Smooth muscle cell (in vitro differentiated cells): ENCODE results near the gene ULK1. TPM values are rescaled to one million over a fixed set of nuclear protein-coding genes. Genes with fewer than 3 reads are reported as not detected.
A peak's percentile ranks its signal among the peaks of the same experiment; 100 is the strongest.

Experiments used
- DNase-seq: peaks from one replicate; lab custom pipeline; 2025; ENCODE audit not compliant: unreplicated experiment; lab: John Stamatoyannopoulos, UW
- H2AFZ ChIP-seq: fragments of 200-600 bp; sonication (generic); 2 replicates; pipeline ENCODE4 v1.6.0; 2016; ENCODE audit warnings: antibody characterized with exemption, low read depth, mild to moderate bottlenecking
- H3F3A ChIP-seq: fragments of 200-600 bp; sonication (generic); 2 replicates; pipeline ENCODE4 v1.6.0; 2017; ENCODE audit warnings: antibody characterized with exemption, low read depth
- H3K27ac ChIP-seq: fragments of 200-600 bp; sonication (generic); 2 replicates; pipeline ENCODE4 v1.5.1; 2016; ENCODE audit warnings: low read depth, mild to moderate bottlenecking
- H3K27me3 ChIP-seq: fragments of 200-600 bp; sonication (generic); 2 replicates; pipeline ENCODE4 v1.6.1; 2016; ENCODE audit warnings: low read depth, mild to moderate bottlenecking
- H3K36me3 ChIP-seq: fragments of 200-600 bp; sonication (generic); 2 replicates; pipeline ENCODE4 v1.5.1; 2016; ENCODE audit warnings: low read depth
- H3K4me1 ChIP-seq: fragments of 200-600 bp; sonication (generic); 2 replicates; pipeline ENCODE4 v1.5.1; 2016; ENCODE audit warnings: low read depth
- H3K4me2 ChIP-seq: fragments of 200-600 bp; sonication (generic); 2 replicates; pipeline ENCODE4 v1.6.0; 2016; ENCODE audit warnings: mild to moderate bottlenecking
- H3K4me3 ChIP-seq: fragments of 200-600 bp; sonication (generic); 2 replicates; pipeline ENCODE4 v1.5.1; 2016; ENCODE audit warnings: mild to moderate bottlenecking
- H3K79me2 ChIP-seq: fragments of 200-600 bp; sonication (generic); 2 replicates; pipeline ENCODE4 v1.6.0; 2016; ENCODE audit warnings: low read depth, mild to moderate bottlenecking
- H3K9ac ChIP-seq: fragments of 200-600 bp; sonication (generic); 2 replicates; pipeline ENCODE4 v1.6.0; 2016; ENCODE audit warnings: low read depth
- H3K9me3 ChIP-seq: fragments of 200-600 bp; sonication (generic); replicated peaks from 2 replicates; pipeline ENCODE4 v1.5.1; 2016; ENCODE audit warnings: low read depth
- H4K20me1 ChIP-seq: fragments of 200-600 bp; sonication (generic); 2 replicates; pipeline ENCODE4 v1.6.0; 2016; ENCODE audit warnings: low read depth
- WGBS: methylation state at CpG from one replicate; pipeline ENCODE4 v1.1.7; 2016; ENCODE audit warnings: low lambda C conversion rate; 5-methylcytosine and 5-hydroxymethylcytosine counted together
- polyA plus RNA-seq: library from polyadenylated mRNA; unstranded; fragments of >200 nt; fragmentation: Nextera tagmentation; extraction: Ambion mirVana; gene quantifications from 2 replicates; pipeline ENCODE4 v1.2.1, GENCODE V29; 2016
- total RNA-seq: library from RNA; depleted of rRNA; stranded (reverse); fragments of >200 nt; gene quantifications from 2 replicates; pipeline ENCODE4 v1.2.3, GENCODE V29; 2014
- TF ChIP-seq, protein P1 (sequence below): fragments of 200-600 bp; sonication (generic); IDR thresholded peaks from 2 replicates; pipeline ENCODE4 v1.5.1; 2017; ENCODE audit warnings: borderline replicate concordance, mild to moderate bottlenecking, antibody characterized with exemption; ENCODE audit not compliant: insufficient read depth, poor library complexity, severe bottlenecking

Gene ULK1
- total and polyA plus RNA-seq, 2 experiments from 2014 or later = 8.5 to 10.5 TPM

DNA sequence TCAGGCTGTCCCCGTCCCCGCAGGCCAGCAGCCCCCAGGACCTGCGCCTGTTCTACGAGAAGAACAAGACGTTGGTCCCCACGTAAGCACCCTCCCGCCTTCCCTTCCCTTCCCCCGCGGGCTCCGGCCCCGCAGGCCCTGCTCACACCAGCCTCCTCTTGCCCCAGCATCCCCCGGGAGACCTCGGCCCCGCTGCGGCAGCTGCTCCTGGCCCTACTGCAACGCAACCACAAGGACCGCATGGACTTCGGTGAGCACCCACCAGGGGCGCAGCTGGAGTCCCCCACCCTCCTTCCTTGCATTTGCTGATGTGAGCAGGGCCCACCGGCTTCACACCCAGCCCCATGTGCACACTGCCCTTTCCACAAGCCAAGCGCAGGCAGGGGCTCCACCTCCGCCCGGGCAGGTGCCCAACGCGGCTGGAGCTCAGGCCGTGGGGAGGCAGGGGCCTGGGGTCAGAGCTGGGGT, 15.4 kb downstream of the ULK1 start:
- Histone ChIP-seq H3K4me3 (no peak overlapping the region), H3K4me2 (no peak overlapping the region), H3F3A (no peaks in the 10 kb centered on the region), H3K79me2 (peaks cover 3% of the 10 kb centered on the region), H3K9me3 (no peaks in the 10 kb centered on the region), H3K27ac (no peak overlapping the region), H4K20me1 (peaks cover 41% of the 10 kb centered on the region), H3K27me3 (no peaks in the 10 kb centered on the region), H2AFZ (no peak overlapping the region), H3K9ac (no peak overlapping the region), H3K4me1 (no peaks in the 10 kb centered on the region), H3K36me3 (no peaks in the 10 kb centered on the region)
- TF ChIP-seq, protein P1, sequence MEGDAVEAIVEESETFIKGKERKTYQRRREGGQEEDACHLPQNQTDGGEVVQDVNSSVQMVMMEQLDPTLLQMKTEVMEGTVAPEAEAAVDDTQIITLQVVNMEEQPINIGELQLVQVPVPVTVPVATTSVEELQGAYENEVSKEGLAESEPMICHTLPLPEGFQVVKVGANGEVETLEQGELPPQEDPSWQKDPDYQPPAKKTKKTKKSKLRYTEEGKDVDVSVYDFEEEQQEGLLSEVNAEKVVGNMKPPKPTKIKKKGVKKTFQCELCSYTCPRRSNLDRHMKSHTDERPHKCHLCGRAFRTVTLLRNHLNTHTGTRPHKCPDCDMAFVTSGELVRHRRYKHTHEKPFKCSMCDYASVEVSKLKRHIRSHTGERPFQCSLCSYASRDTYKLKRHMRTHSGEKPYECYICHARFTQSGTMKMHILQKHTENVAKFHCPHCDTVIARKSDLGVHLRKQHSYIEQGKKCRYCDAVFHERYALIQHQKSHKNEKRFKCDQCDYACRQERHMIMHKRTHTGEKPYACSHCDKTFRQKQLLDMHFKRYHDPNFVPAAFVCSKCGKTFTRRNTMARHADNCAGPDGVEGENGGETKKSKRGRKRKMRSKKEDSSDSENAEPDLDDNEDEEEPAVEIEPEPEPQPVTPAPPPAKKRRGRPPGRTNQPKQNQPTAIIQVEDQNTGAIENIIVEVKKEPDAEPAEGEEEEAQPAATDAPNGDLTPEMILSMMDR = no peak
- WGBS = 99% methylated on average over 22 of the region's 26 CpGs
- DNase-seq = no peak

DNA sequence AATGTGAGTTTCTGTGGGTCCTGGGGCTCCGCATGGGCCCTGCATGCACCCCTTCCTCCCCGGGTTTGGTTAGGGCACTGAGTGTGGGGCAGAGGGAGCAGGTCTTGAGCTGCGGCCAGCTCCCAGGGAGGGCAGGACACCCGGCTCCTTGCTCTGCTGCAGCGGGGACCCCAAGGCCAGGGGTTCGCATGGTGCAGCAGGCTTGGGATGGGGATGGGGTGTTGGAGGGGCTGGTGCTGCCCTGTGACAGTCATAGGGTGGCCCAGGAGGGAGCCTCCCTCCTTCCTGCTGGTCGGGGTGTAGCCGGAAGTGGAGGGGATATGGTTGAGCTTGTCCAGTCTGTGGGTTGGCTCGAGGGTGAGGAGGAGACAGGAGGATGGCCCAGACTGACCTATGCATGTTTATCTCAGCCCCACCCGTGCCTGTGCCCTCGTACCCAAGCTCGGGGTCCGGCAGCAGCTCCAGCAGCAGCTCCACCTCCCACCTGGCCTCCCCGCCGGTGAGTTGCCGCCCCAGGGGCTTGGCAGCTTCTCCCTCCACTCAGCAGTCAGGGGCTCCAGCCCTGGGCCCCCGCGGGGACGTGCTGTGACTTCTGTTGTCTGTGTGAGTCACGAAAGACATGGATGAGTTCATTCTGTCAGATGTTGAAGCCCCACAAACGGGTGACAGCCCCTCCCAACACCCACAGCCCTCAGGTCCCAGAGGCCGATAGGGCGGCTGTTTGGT, 16.0 kb downstream of the ULK1 start:
- TF ChIP-seq, protein P1 = no peak
- no peaks in the 10 kb centered on the region for H3K4me1 ChIP-seq
- H3K27me3 ChIP-seq = no peaks in the 10 kb centered on the region
- H3K4me3 ChIP-seq = no peak overlapping the region
- H3F3A ChIP-seq = no peaks in the 10 kb centered on the region
- H4K20me1 ChIP-seq = peaks cover 34% of the 10 kb centered on the region
- peak overlapping the region; percentile 4 for H3K4me2 ChIP-seq
- DNase-seq = no peak
- H3K9ac ChIP-seq = no peak overlapping the region
- no peaks in the 10 kb centered on the region for H3K36me3 ChIP-seq
- WGBS = 80% methylated on average over 22 of the region's 23 CpGs
- H2AFZ ChIP-seq = no peak overlapping the region
- H3K79me2 ChIP-seq = no peaks in the 10 kb centered on the region
- no peaks in the 10 kb centered on the region for H3K9me3 ChIP-seq
- H3K27ac ChIP-seq = peak overlapping the region; percentile 66

DNA sequence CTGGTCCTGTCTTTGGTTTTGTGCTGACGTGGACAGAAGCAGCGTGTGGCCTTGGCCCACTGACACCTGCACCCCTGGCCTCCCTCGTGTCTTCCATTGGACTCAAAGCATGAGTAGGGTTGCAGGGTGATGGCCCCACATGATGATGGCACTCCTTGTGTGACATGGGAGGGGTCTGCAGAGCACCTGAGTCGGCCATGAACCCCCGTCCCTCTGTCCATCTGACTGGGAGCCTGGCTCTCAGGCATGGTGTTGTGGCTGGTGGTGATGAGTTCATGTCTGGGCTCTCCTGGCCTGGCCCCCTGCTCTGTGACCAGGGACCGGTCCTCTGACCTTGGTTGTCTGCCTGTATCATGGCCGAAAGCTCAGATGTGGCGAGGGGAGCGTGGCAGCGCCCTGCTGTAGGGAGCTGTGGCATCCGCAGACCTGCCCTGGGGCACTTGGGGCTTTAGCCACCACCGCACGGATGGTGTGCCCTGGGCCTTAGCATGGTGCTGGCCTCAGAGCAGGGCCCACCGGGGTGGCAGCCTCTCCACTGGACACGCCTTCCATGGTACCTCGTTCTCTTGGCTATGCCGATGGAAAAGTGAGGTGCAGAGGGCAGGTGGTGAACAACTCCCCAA, 16.7 kb downstream of the ULK1 start:
- Histone ChIP-seq H3K79me2 (no peaks in the 10 kb centered on the region), H2AFZ (no peak overlapping the region), H3K27ac (peak overlapping the region; percentile 66), H3K27me3 (no peaks in the 10 kb centered on the region), H3K9ac (no peak overlapping the region), H3K4me1 (no peaks in the 10 kb centered on the region), H3K9me3 (no peaks in the 10 kb centered on the region), H3F3A (no peaks in the 10 kb centered on the region), H4K20me1 (peaks cover 27% of the 10 kb centered on the region), H3K36me3 (no peaks in the 10 kb centered on the region), H3K4me3 (no peak overlapping the region), H3K4me2 (peak overlapping the region; percentile 4)
- TF ChIP-seq, protein P1 = no peak
- DNase-seq = no peak
- 90% methylated on average over 16 of the region's 17 CpGs for WGBS
